ENCODE measurements around the gene SLC39A2.

The SLC39A2 gene

GRCh38 chr14:21022686-21023085 lies 23.6 kb downstream of the SLC39A2 start:
- H3K4me3 ChIP-seq (ENCODE audit: low read depth, low read length) = no peak overlapping the region
- TF ChIP-seq ZNF335 (tag by site-specific recombination; conservative IDR thresholded peaks at IDR 0.05) (no peak), SP2 (tag by site-specific recombination; IDR thresholded peaks at IDR 0.05) (no peak), ZNF266 (tag by site-specific recombination; IDR thresholded peaks at IDR 0.05; ENCODE audit: low read depth) (no peak), ZNF558 (tag by site-specific recombination; IDR thresholded peaks at IDR 0.05) (no peak), ZFHX2 (tag by site-specific recombination; conservative IDR thresholded peaks at IDR 0.05) (no peak), ZNF366 (tag by site-specific recombination; conservative IDR thresholded peaks at IDR 0.05) (no peak; the same call in 1 of the 2 replicates), ZNF398 (tag by site-specific recombination; IDR thresholded peaks at IDR 0.05) (no peak), ZBTB7A (tag by site-specific recombination; IDR thresholded peaks at IDR 0.05; ENCODE audit: low read depth) (no peak), KLF10 (tag by site-specific recombination; IDR thresholded peaks at IDR 0.05) (no peak), OSR2 (tag by site-specific recombination; IDR thresholded peaks at IDR 0.05) (no peak), ZNF530 (tag by site-specific recombination; IDR thresholded peaks at IDR 0.05; ENCODE audit: low read depth) (no peak), ZNF184 (tag by site-specific recombination; IDR thresholded peaks at IDR 0.05) (no peak), EGR2 (tag by site-specific recombination; IDR thresholded peaks at IDR 0.05; ENCODE audit: low read depth) (no peak), ZNF350 (tag by site-specific recombination; IDR thresholded peaks at IDR 0.05) (no peak), ZBTB1 (tag by site-specific recombination; IDR thresholded peaks at IDR 0.05) (no peak), ZNF692 (tag by site-specific recombination; IDR thresholded peaks at IDR 0.05) (no peak), ZNF473 (tag by site-specific recombination; IDR thresholded peaks at IDR 0.05) (no peak), ZNF629 (tag by site-specific recombination; IDR thresholded peaks at IDR 0.05) (no peak)
- no peaks in the 10 kb centered on the region for H3K9me3 ChIP-seq (ENCODE audit: control insufficient read depth, insufficient read depth, low read depth, low read length)
- CTCF ChIA-PET = interaction anchor here (0.6 to 1.6 kb wide), 5 partner anchors 8 to 153 kb away, joined by 3 to 6 read pairs (median 4); no protein-coding TSS in a partner anchor
- POLR2A ChIA-PET = no interaction called here
- H3K36me3 ChIP-seq (ENCODE audit: control insufficient read depth in 2 of 2, insufficient read depth in 1 of 2, low read length in 2 of 2) = peaks cover 0 to 43% of the 10 kb centered on the region in 2 experiments; a peak in 2 of 3 replicates
- peaks cover 10% of the 10 kb centered on the region; the same call in 1 of the 2 replicates for H3K4me1 ChIP-seq (ENCODE audit: control insufficient read depth, insufficient read depth, low read length)
- H3K27ac ChIP-seq (ENCODE audit: extremely low read depth, low read depth, low read length) = no peak overlapping the region

GRCh38 chr14:21023174-21023573 lies 24.1 kb downstream of the SLC39A2 start:
- Histone ChIP-seq H3K4me1 (ENCODE audit: control insufficient read depth, insufficient read depth, low read length) (peaks cover 10% of the 10 kb centered on the region; the same call in 1 of the 2 replicates), H3K36me3 (ENCODE audit: control insufficient read depth in 2 of 2, insufficient read depth in 1 of 2, low read length in 2 of 2) (peaks cover 0 to 38% of the 10 kb centered on the region in 2 experiments; a peak in 2 of 3 replicates), H3K27ac (ENCODE audit: extremely low read depth, low read depth, low read length) (no peak overlapping the region), H3K9me3 (ENCODE audit: control insufficient read depth, insufficient read depth, low read depth, low read length) (no peaks in the 10 kb centered on the region), H3K4me3 (ENCODE audit: low read depth, low read length) (no peak overlapping the region)
- CTCF ChIA-PET = interaction anchor here (0.6 to 1.7 kb wide), 8 partner anchors 9 to 154 kb away, joined by 3 to 6 read pairs (median 4); no protein-coding TSS in a partner anchor
- POLR2A ChIA-PET = no interaction called here
- TF ChIP-seq MZF1 (tag by site-specific recombination; IDR thresholded peaks at IDR 0.05; ENCODE audit: borderline replicate concordance) (no peak), ZNF580 (tag by site-specific recombination; IDR thresholded peaks at IDR 0.05) (no peak), ZNF747 (tag by site-specific recombination; IDR thresholded peaks at IDR 0.05) (no peak), ZNF518A (tag by site-specific recombination; conservative IDR thresholded peaks at IDR 0.05; ENCODE audit: low read depth) (no peak), ZNF692 (tag by site-specific recombination; IDR thresholded peaks at IDR 0.05) (no peak), ZNF530 (tag by site-specific recombination; IDR thresholded peaks at IDR 0.05; ENCODE audit: low read depth) (no peak), ZNF654 (tag by site-specific recombination; IDR thresholded peaks at IDR 0.05; ENCODE audit: low read depth) (no peak), ZBTB6 (tag by site-specific recombination; IDR thresholded peaks at IDR 0.05) (no peak), ZNF184 (tag by site-specific recombination; IDR thresholded peaks at IDR 0.05) (no peak)
